Progenitor cell of endocrine pancreas (in vitro differentiated cells): ENCODE data around the gene EML3. TPM values are rescaled to one million over a fixed set of nuclear protein-coding genes. Genes with fewer than 3 reads are reported as not detected.
"Not testable (repeated sequence)": the region's sequence is repeated elsewhere in the genome, so short reads cannot be mapped to it uniquely, and the experiment has no call there.

Experiments used
- DNase-seq: peaks from one replicate; pipeline ENCODE4 v3.0.0; 2021; ENCODE audit warnings: low spot score; ENCODE audit not compliant: unreplicated experiment
- H3K27ac Mint-ChIP-seq: 2 replicates; pipeline ENCODE4 v1.8.0; 2021; ENCODE audit warnings: mild to moderate bottlenecking, moderate library complexity, mixed read lengths
- H3K27me3 Mint-ChIP-seq: 2 replicates; pipeline ENCODE4 v1.8.0; 2021; ENCODE audit warnings: mixed read lengths
- H3K36me3 Mint-ChIP-seq: 2 replicates; pipeline ENCODE4 v1.8.0; 2022; ENCODE audit warnings: mixed read lengths; ENCODE audit not compliant: insufficient read depth
- H3K4me1 Mint-ChIP-seq: 2 replicates; pipeline ENCODE4 v1.8.0; 2021; ENCODE audit warnings: low read depth, mixed read lengths
- H3K4me3 Mint-ChIP-seq: 2 replicates; pipeline ENCODE4 v1.8.0; 2021; ENCODE audit warnings: low read depth, mild to moderate bottlenecking, moderate library complexity, mixed read lengths
- H3K9me3 Mint-ChIP-seq: 2 replicates; pipeline ENCODE4 v1.8.0; 2021; ENCODE audit warnings: low read depth, mixed read lengths
- total RNA-seq: library from RNA; stranded (reverse); gene quantifications from 2 replicates; pipeline ENCODE4 v1.2.1, GENCODE V29; 2021
- TF ChIP-seq, protein P1 (sequence below): fragments of 200-600 bp; sonication (generic); IDR thresholded peaks from one replicate; pipeline ENCODE4 v1.5.0; 2021; ENCODE audit warnings: antibody characterized with exemption, mild to moderate bottlenecking; ENCODE audit not compliant: unreplicated experiment

The EML3 gene
- total RNA-seq, 1 donor from 2014 or later: 42.7 TPM

DNA sequence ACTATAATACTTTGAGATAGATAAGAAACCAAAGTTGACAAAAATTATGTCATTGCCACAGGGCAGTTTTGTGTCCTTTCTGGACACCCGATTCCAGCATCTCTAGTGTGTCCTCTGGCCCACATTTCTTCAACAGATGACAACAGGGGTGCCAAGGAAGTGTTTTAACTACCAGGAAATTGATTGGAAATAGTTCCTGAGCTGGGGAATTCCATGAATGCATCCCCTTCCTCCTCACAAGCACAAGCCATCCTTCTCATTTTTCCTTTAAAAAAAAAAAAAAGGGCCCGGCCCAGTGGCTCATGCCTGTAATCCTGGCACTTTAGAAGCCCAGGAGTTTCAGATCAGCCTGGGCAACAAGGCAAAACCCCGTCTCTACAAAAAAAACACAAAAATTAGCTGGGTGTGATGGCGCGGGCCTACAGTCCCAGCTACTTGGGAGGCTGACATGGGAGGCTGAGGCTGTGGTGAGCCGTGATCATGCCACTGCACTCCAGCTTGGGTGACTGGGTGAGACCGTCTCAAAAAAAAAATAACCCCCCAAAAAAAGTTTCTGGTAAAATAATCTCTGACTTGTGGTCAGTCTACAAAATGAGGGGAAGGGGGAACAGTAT, 10.0 kb upstream of the EML3 start:
- H3K36me3 Mint-ChIP-seq: peaks cover 12% of the 10 kb centered on the region
- H3K27me3 Mint-ChIP-seq: no peaks in the 10 kb centered on the region
- no peaks in the 10 kb centered on the region for H3K9me3 Mint-ChIP-seq
- H3K27ac Mint-ChIP-seq: peak overlapping the region; percentile 98
- DNase-seq: no peak
- H3K4me3 Mint-ChIP-seq: peak overlapping the region; percentile 93
- TF ChIP-seq, protein P1, sequence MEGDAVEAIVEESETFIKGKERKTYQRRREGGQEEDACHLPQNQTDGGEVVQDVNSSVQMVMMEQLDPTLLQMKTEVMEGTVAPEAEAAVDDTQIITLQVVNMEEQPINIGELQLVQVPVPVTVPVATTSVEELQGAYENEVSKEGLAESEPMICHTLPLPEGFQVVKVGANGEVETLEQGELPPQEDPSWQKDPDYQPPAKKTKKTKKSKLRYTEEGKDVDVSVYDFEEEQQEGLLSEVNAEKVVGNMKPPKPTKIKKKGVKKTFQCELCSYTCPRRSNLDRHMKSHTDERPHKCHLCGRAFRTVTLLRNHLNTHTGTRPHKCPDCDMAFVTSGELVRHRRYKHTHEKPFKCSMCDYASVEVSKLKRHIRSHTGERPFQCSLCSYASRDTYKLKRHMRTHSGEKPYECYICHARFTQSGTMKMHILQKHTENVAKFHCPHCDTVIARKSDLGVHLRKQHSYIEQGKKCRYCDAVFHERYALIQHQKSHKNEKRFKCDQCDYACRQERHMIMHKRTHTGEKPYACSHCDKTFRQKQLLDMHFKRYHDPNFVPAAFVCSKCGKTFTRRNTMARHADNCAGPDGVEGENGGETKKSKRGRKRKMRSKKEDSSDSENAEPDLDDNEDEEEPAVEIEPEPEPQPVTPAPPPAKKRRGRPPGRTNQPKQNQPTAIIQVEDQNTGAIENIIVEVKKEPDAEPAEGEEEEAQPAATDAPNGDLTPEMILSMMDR: no peak
- peaks cover 13% of the 10 kb centered on the region for H3K4me1 Mint-ChIP-seq

DNA sequence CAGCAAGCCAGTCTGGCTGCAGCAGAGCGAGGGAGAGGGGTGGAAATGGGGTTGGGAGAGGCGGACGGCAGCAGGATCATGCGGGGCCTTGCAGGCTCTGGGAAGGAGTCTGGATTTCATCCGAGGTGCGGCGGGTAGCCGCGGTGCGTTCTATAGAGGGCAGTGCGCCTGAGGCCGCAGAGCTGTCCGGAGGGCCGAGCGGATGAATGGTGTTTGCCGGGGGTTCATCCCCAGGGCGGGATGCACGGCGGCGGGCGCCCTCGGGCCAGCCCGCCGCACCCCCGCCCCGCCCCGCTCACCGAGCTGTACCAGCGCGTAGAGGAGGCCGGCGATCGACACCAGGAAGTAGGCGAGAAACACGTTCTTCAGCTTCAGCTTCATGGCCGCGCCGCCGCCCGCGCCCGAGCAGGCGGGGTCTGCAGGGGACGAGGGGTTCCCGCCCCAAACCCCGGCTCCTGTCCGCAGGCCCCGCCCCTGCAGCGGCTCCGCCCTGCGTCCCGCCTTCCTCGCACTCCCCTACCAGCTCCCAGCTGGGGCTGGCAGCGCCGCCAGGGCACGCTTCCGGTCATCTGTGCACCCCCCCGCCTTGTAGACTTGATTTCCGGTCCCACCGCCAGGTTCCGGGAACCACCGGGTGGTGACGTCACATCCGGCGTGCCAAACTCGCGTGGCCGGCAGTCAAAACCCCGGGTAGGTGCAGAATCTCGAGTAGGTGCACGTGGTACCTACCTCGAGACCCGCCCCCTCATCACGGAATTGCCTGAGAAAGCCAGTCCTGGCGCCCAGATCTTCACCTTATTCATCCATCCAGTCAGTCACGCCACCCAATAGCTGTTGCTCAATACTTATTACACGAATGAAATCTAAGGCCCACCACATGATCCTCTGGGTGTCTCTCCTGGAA, 9.2 kb upstream of the EML3 start, which contains the start of gene B3GAT3:
Gene B3GAT3 (minus strand): TSS at position 420 of the 904 bp plus-strand sequence. CDS start 39 bp downstream, at position 381.
- Mint-ChIP-seq H3K9me3 (no peaks in the 10 kb centered on the region), H3K4me3 (peak within 1 kb of the TSS; percentile 93), H3K36me3 (peaks cover 8% of the 10 kb centered on the region), H3K4me1 (peaks cover 13% of the 10 kb centered on the region), H3K27me3 (no peaks in the 10 kb centered on the region), H3K27ac (peak within 1 kb of the TSS; percentile 98)
- TF ChIP-seq, protein P1: peak; percentile 11
- peak; percentile 97 for DNase-seq

DNA sequence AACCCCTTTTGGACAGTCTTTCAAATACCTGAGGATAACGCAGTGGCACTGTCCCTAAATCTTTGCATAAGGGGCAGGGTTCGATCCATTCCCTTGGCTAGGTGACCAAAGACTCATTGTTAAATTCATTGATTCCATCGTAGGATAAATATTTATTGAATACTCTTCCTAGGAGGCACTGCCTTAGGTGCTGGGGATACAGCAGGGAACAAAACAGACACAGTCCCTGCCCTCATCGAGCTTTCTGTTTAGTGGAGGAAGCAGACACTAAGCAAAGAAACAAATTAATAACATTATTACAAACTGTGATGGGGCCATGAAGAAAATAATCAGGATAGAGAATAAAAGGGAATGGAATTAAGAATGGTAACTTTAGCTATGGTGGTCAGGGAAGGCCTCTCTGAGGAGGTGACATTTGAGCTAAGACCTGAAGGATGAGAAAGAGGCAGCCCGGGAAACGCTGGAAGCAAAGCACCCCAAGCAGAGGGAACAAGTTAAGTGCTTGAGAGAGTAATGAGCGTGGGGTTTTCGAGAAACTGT, 8.5 kb upstream of the EML3 start:
- Mint-ChIP-seq H3K4me3 (peak overlapping the region; percentile 93), H3K27me3 (no peaks in the 10 kb centered on the region), H3K36me3 (peaks cover 6% of the 10 kb centered on the region), H3K4me1 (peaks cover 13% of the 10 kb centered on the region), H3K9me3 (no peaks in the 10 kb centered on the region), H3K27ac (peak overlapping the region; percentile 94)
- DNase-seq: no peak
- TF ChIP-seq, protein P1: no peak

DNA sequence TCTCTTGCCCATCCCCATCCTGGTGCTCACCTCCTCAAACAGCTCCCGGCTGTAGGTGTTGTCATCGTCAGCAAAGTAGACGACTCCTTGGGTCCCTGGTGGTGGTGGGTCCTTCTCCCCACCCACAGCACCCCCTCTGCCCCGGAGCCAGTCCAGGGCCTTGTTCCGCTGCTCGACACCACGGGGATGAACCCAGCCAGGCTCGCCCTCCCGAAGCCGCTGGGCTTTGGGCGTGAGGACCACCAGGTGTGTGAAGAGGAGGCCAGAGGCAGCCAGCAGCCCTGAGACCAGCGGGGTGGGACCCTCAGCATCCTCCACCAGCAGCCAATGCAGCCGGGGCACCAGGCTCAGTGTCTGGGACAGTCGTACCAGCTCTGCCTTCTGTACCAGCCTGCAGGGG, 4.4 kb upstream of the EML3 start:
- not testable (repeated sequence) for H3K9me3 Mint-ChIP-seq, H3K4me3 Mint-ChIP-seq, H3K36me3 Mint-ChIP-seq, DNase-seq, H3K27ac Mint-ChIP-seq, H3K27me3 Mint-ChIP-seq
- H3K4me1 Mint-ChIP-seq: peaks cover 10% of the 10 kb centered on the region

DNA sequence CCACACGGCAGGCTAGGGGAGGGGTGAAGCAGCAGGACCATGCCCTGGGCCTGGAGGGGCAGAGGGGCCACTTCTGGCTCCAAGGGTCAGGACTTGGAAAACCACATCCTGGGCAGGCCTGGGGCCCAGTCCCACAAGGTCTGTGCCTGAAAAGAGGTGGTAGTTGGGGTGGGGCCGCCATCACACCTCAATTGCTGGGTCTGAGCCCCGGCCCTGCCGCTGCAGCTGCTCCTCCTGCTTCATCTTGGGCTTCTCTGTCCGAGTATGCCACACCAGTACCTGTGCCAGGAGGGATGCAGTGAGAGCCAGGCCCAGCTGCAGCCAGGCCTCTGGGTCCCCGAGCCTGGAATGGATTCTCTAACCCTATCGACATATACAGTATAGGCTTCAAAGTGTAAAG, 2.9 kb upstream of the EML3 start:
- H3K4me1 Mint-ChIP-seq: peaks cover 5% of the 10 kb centered on the region

More for the DNA sequence above, 2.9 kb upstream of the EML3 start:
- Mint-ChIP-seq H3K4me3 (no peak overlapping the region), H3K36me3 (no peaks in the 10 kb centered on the region), H3K27ac (no peak overlapping the region), H3K27me3 (no peaks in the 10 kb centered on the region), H3K9me3 (no peaks in the 10 kb centered on the region)
- DNase-seq: no peak
- TF ChIP-seq, protein P1: no peak
